Left kidney (tissue), 2 donors: Measurements from ENCODE around the gene SLC27A2. TPM values are rescaled to one million over a fixed set of nuclear protein-coding genes. Genes with fewer than 3 reads are reported as not detected.

Experiments used
- DNase-seq: peaks from one replicate; pipeline ENCODE4 v3.0.0-alpha.2; 2013
- polyA plus RNA-seq: library from polyadenylated mRNA; unstranded; fragments of 120-200 nt; gene quantifications from one replicate; pipeline ENCODE4 v1.2.1, GENCODE V29; 2013; ENCODE audit not compliant: insufficient read length

SLC27A2 gene
- polyA plus RNA-seq, 1 donor: 70.6 TPM

DNA sequence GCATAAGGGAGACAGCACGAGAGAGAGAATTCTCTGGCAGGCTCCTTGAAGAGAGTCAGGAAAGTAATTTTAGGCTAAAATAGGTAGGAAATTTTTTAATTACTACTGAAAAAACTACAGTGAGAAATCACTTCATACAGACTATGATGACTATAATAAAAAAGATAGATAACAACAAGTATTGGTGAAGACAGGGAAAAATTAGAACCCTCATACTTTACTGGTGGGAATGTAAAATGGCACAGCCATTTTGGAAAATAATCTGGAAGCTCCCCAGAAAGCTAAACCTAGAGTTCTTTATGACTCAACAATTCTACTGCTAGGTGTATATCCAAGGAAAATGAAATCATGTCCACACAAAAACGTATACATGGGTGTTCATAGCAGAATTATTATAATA lies 85.6 kb downstream of the SLC27A2 start:
- no peak for DNase-seq

DNA sequence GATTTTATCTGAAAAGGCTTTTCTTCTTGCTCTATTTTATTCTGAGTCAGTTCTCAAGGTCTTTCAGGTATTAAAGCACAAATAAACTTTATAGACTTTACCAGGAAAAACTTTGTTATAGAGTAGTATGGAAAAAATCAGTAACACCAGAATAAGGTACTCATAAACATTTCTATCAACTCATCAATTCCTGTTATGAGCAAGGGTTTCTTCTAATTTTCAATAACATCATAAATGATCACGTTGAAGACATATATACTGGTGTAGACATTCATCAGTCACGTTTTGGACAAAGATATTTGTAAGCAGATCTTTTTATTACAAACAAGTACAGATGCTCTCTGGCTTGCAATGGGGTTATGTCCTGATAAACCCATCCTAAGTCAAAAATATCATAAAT lies 93.1 kb downstream of the SLC27A2 start:
- DNase-seq: no peak

DNA sequence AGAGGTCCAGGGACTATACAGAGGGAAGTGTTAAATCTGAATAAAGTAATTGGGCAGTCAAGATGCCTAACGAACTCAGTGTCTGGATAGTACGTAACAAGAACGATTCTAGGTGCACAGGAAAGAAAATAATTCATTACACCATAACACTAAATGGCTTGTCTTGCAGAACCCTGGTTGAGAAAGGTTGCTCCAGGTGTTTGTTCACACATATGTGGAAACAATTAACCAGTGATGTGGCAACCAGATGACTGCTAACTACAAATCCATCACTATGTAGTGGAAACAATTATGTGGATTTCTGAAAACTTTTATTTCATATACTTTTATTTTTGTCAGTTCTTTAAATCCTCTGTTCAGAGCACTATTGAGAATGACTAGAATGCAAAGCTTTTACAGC lies 93.9 kb downstream of the SLC27A2 start:
- no peak for DNase-seq

DNA sequence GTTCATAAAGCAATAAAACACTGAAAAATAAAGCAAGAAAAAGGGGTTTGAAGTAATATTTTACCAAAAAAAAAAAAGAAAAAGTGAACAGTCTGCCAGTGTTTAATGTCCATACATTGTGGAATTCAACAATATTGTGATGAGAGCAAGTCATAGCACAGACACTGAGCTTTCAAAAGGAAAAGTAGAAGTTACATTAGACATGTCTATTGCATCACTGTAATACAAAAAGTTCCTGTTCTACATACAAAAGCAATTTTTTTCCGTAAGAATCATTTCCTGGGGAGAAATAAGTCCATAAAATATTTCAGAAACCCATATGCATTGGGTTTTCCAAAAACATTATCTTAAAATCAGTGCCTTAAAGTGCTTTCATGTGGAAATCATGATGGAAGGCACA lies 95.4 kb downstream of the SLC27A2 start:
- no peak for DNase-seq

DNA sequence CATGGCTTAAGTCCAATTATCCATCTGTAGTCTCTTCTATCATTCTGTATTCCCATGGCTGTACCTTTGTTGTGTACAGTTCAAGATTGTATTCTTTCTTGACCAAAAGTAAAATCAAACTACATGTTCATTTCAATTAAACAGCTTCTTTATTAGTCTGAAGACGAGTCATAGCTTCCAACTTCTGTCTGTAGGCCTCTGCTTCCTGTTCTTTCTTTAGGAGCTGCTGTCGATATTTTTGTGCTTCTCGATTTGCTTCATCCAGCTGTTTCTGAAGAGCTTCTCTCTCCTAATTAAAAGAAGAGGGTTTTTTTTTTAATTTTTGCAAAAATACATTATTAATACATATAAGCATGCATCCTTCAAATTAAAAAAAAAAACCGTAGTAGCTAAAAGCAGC lies 96.5 kb downstream of the SLC27A2 start:
- DNase-seq: no peak

DNA sequence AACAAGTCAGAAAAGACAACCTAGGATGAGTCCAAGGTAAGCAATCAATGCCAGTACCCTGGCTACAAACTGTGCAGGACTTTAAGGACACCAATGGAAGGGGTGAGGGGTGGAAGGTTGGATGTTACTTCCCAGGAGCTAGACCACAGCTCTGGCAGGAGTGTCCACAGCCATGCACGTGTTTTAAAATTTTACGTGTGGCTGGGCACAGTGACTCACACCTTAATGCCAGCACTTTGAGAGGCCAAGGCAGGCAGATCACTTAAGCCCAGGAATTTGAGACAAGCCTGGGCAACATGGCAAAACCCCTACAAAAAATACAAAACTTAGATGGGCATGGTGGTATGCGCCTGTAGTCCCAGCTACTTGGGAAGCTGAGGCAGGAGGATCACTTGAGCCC lies 98.3 kb downstream of the SLC27A2 start:
- no peak for DNase-seq

DNA sequence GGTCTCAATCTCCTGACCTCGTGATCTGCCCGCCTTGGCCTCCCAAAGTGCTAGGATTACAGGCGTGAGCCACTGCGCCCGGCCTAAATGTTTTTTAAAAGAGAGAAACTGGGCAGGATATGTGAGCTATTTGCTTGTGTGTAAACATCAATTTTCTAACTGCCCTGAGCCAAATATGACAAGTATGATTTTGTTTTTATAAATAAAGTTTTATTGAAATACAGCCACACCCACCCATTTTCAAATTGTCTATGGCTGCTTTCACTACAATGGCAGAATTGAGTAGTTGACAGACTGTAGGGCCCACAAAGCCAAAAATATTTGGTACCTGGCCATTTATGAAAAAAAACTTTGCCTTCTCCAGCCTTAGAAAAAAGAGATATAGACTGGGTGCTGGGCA lies 99.4 kb downstream of the SLC27A2 start:
- DNase-seq: no peak

Other genes with a start within 250 kb of the SLC27A2 start
- gene ATP8B4, start 63.0 kb upstream of the SLC27A2 start, polyA plus RNA-seq: 3.8 TPM
- 0.96 TPM for gene HDC, start 83.5 kb downstream of the SLC27A2 start, polyA plus RNA-seq
- 35.3 TPM for gene GABPB1, start 173.0 kb downstream of the SLC27A2 start, polyA plus RNA-seq
- 67.5 TPM for gene USP8, start 242.2 kb downstream of the SLC27A2 start, polyA plus RNA-seq